ENCODE measurements around the gene ITLN1. TPM values are rescaled to one million over a fixed set of nuclear protein-coding genes. Genes with fewer than 3 reads are reported as not detected.
"Not testable (repeated sequence)": the region's sequence is repeated elsewhere in the genome, so short reads cannot be mapped to it uniquely, and the experiment has no call there.

ITLN1 gene
- total and polyA plus RNA-seq, 3 experiments from 2014 or later = not detected

DNA sequence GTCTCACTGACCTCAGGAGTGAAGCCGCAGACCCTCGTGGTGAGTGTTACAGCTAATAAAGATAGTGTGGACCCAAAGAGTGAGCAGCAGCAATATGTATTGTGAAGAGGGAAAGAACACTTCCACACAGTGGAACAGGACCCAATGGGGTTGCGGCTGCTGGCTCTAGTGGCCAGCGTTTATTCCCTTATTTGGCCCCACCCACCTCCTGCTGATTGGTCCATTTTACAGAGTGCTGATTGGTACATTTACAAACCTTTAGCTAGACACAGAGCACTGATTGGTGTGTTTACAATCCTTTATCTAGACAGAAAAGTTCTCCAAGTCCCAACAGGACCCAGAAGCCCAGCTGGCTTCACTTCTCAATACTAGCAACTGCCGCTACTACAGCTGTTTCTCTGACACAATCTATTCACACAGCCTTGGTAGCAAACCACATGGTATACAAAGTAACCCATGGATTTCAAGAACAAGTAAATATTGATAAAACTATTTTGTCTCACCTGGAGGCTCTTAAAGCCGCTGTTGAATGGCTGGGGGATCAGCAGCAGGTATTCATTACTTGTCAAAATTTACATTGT is 25.3 kb upstream of the ITLN1 start:
- Mint-ChIP-seq H3K36me3 (no peaks in the 10 kb centered on the region), H3K27me3 (no peaks in the 10 kb centered on the region), H3K27ac (no peak overlapping the region), H3K4me1 (no peaks in the 10 kb centered on the region), H3K4me3 (no peak overlapping the region), H3K9me3 (no peaks in the 10 kb centered on the region)
- Histone ChIP-seq H3K9me3 (ENCODE audit: low read length) (no peaks in the 10 kb centered on the region), H3K4me1 (ENCODE audit: insufficient read depth, low read length) (no peaks in the 10 kb centered on the region), H3K4me3 (ENCODE audit: low read length) (no peak overlapping the region), H3K27ac (ENCODE audit: low read depth, low read length) (no peak overlapping the region), H3K27me3 (ENCODE audit: insufficient read depth, low read length, poor library complexity, severe bottlenecking) (no peaks in the 10 kb centered on the region), H3K36me3 (ENCODE audit: insufficient read depth, low read length) (no peaks in the 10 kb centered on the region)
- ChIA-PET POLR2A (no interaction called here), CTCF (no interaction called here)
- no peak for DNase-seq

DNA sequence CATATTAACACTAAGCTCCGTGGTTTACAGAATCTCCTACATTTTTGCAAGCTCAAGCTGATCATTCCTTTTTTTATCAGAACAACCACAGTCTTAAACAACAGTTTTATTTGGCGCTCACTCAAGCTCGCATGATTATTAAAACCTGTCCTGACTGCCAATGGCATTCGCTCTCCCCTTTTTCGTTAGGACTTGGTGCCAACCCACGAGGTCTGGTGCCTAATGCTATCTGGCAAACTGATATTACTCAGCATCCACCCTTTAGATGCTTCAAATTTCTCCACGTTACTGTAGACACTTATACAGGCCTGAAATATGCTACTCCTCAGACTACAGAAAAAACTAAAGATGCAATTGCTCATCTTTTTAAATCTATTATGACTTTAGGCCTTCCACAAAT is 23.0 kb upstream of the ITLN1 start:
- no peaks in the 10 kb centered on the region for H3K9me3 ChIP-seq (ENCODE audit: low read length)
- ChIA-PET CTCF (interaction anchor here (1.5 kb wide), 1 partner anchor 9 kb away, joined by 4 read pairs; no protein-coding TSS in a partner anchor), POLR2A (no interaction called here)
- DNase-seq = no peak
- no peaks in the 10 kb centered on the region for H3K27me3 ChIP-seq (ENCODE audit: insufficient read depth, low read length, poor library complexity, severe bottlenecking)
- peak overlapping the region in 2 of 8 donors; percentile 8 to 12 for H3K27ac Mint-ChIP-seq
- no peak overlapping the region for H3K27ac ChIP-seq (ENCODE audit: low read depth, low read length)
- no peak overlapping the region for H3K4me3 ChIP-seq (ENCODE audit: low read length)
- H3K36me3 ChIP-seq (ENCODE audit: insufficient read depth, low read length) = no peaks in the 10 kb centered on the region
- H3K4me3 Mint-ChIP-seq = no peak overlapping the region
- no peaks in the 10 kb centered on the region for H3K9me3 Mint-ChIP-seq
- H3K4me1 ChIP-seq (ENCODE audit: insufficient read depth, low read length) = no peaks in the 10 kb centered on the region
- no peaks in the 10 kb centered on the region for H3K27me3 Mint-ChIP-seq
- no peaks in the 10 kb centered on the region for H3K36me3 Mint-ChIP-seq
- no peaks in the 10 kb centered on the region for H3K4me1 Mint-ChIP-seq

DNA sequence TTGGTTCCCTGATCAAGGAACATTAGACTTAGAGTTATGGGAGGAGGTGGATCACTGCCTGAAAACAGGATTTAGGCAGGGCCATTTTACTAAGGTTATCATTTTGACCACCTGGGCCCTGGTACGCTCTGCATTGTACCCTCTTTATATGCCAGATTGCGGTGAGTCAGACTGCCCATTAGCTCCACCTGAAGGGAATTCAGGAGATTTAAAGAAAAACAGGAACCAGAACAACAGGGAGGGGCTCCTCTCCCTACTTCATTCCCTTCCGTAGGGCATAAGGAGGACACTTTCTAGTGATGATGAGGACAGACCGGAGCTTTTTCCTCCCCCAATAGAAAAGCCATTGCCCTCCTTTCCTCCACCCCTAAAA is 20.6 kb upstream of the ITLN1 start:
- no peaks in the 10 kb centered on the region for H3K27me3 Mint-ChIP-seq
- no peaks in the 10 kb centered on the region for H3K4me1 Mint-ChIP-seq
- no peaks in the 10 kb centered on the region for H3K4me1 ChIP-seq (ENCODE audit: insufficient read depth, low read length)
- H3K4me3 Mint-ChIP-seq = no peak overlapping the region
- no peak for DNase-seq
- ChIA-PET CTCF (no interaction called here), POLR2A (no interaction called here)
- H3K36me3 ChIP-seq (ENCODE audit: insufficient read depth, low read length) = no peaks in the 10 kb centered on the region
- no peaks in the 10 kb centered on the region for H3K9me3 ChIP-seq (ENCODE audit: low read length)
- no peaks in the 10 kb centered on the region for H3K9me3 Mint-ChIP-seq
- no peak overlapping the region for H3K4me3 ChIP-seq (ENCODE audit: low read length)
- H3K36me3 Mint-ChIP-seq = peaks cover 0 to 2% (median 0%) of the 10 kb centered on the region in 3 donors
- no peak overlapping the region for H3K27ac ChIP-seq (ENCODE audit: low read depth, low read length)
- no peak overlapping the region for H3K27ac Mint-ChIP-seq
- no peaks in the 10 kb centered on the region for H3K27me3 ChIP-seq (ENCODE audit: insufficient read depth, low read length, poor library complexity, severe bottlenecking)

DNA sequence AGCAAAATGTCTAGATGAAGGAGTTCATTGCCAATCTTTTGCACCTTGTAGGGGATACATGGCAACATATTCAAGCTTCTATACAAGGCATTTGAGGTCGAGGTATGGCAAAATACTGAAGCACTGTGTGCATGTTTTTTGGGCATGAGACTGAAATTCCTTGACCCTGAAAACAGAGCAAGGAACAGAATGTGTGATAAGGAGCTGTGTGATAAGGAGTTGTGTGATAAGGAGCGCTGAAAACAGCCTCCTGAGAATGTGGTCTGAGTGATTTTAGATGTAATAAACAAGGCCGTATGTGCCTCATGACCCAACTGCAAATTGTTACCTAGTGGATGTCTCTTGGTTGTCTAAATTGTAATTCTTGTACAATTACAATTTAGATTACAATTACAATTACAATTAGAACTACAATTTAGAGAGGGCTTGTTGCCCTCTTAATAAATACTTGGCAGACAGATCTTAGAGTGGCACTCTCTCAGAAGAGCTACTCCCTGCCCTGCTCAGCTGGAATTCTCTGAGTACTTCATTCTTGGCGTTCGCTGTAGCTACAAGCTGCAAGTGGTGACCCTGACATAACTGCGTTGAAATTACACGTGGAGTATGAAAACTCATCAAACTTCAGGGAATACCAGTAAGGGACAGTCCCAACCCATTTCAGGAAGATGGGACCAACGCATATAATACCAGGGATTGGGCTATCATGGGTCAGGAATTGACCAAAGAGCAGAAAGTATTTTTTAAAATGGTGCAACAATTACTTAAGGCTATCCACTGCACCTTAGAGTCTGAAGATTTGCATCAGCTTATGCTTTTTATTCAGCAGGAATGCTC is 20.0 kb upstream of the ITLN1 start:
- Histone ChIP-seq H3K9me3 (ENCODE audit: low read length) (no peaks in the 10 kb centered on the region), H3K27ac (ENCODE audit: low read depth, low read length) (no peak overlapping the region), H3K4me3 (ENCODE audit: low read length) (no peak overlapping the region), H3K27me3 (ENCODE audit: insufficient read depth, low read length, poor library complexity, severe bottlenecking) (no peaks in the 10 kb centered on the region), H3K4me1 (ENCODE audit: insufficient read depth, low read length) (no peaks in the 10 kb centered on the region), H3K36me3 (ENCODE audit: insufficient read depth, low read length) (no peaks in the 10 kb centered on the region)
- ChIA-PET POLR2A (no interaction called here), CTCF (no interaction called here)
- no peaks in the 10 kb centered on the region for H3K27me3 Mint-ChIP-seq
- H3K36me3 Mint-ChIP-seq = peaks cover 0 to 8% (median 0%) of the 10 kb centered on the region in 3 donors
- DNase-seq = no peak
- H3K9me3 Mint-ChIP-seq = no peaks in the 10 kb centered on the region
- H3K4me1 Mint-ChIP-seq = no peaks in the 10 kb centered on the region
- no peak overlapping the region for H3K4me3 Mint-ChIP-seq
- peak overlapping the region in 1 of 8 donors; percentile 7 for H3K27ac Mint-ChIP-seq

DNA sequence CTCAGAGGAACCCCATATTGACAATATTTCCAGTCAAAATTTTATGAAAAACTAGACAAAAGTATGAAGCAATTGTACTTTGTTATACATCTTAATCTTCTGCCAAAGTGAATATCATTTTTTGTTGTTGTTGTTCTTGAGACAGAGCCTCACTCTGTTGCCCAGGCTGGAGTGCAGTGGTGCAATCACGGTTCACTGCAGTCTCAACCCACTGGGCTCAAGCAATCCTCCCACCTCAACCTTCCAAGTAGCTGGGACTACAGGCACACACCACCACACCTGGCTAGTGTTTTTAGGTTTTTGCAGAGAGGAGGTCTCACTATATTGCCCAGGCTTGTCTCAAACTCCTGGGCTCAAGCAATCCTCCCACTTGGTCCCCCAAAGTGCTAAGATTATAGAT is 17.3 kb upstream of the ITLN1 start:
- peak overlapping the region in 1 of 8 donors; percentile 11 for H3K27ac Mint-ChIP-seq
- DNase-seq; H3K27me3 Mint-ChIP-seq; H3K4me1 ChIP-seq (ENCODE audit: insufficient read depth, low read length); H3K36me3 ChIP-seq (ENCODE audit: insufficient read depth, low read length); H3K27me3 ChIP-seq (ENCODE audit: insufficient read depth, low read length, poor library complexity, severe bottlenecking); H3K9me3 Mint-ChIP-seq; POLR2A ChIA-PET; H3K4me3 Mint-ChIP-seq; H3K27ac ChIP-seq (ENCODE audit: low read depth, low read length); CTCF ChIA-PET; H3K9me3 ChIP-seq (ENCODE audit: low read length); H3K4me1 Mint-ChIP-seq; H3K4me3 ChIP-seq (ENCODE audit: low read length): not testable (repeated sequence)
- peaks cover 0 to 10% (median 0%) of the 10 kb centered on the region in 3 donors for H3K36me3 Mint-ChIP-seq

DNA sequence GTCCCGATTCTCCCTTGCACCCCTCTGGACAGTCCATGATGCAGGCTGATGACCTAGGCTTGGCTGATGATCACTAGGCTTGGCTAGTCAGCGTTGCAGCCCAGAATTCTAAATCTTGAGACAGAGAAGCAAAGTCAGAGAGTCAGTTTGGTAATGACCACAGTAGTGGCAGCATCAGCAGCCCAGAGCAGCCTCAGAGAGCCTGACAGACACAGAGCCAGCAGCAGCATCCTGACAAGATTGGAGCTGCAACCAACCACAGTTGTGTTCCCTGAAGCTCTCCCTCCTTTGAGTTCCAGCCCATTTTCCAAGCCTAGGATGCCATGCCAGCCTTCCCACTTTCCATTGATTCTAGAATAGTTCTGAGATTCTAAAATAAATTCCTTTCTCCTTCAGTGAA is 16.8 kb upstream of the ITLN1 start:
- Histone ChIP-seq H3K27me3 (ENCODE audit: insufficient read depth, low read length, poor library complexity, severe bottlenecking) (no peaks in the 10 kb centered on the region), H3K4me3 (ENCODE audit: low read length) (no peak overlapping the region), H3K36me3 (ENCODE audit: insufficient read depth, low read length) (no peaks in the 10 kb centered on the region), H3K4me1 (ENCODE audit: insufficient read depth, low read length) (no peaks in the 10 kb centered on the region), H3K27ac (ENCODE audit: low read depth, low read length) (no peak overlapping the region), H3K9me3 (ENCODE audit: low read length) (no peaks in the 10 kb centered on the region)
- no peaks in the 10 kb centered on the region for H3K4me1 Mint-ChIP-seq
- DNase-seq = no peak
- CTCF ChIA-PET = no interaction called here
- H3K27ac Mint-ChIP-seq = peak overlapping the region in 1 of 8 donors; percentile 11
- POLR2A ChIA-PET = no interaction called here
- peaks cover 0 to 10% (median 0%) of the 10 kb centered on the region in 3 donors for H3K36me3 Mint-ChIP-seq
- H3K4me3 Mint-ChIP-seq = no peak overlapping the region
- H3K27me3 Mint-ChIP-seq = peaks cover 0 to under 1% of the 10 kb centered on the region in 2 donors
- H3K9me3 Mint-ChIP-seq = peaks cover 0 to 4% (median 2%) of the 10 kb centered on the region in 5 donors

DNA sequence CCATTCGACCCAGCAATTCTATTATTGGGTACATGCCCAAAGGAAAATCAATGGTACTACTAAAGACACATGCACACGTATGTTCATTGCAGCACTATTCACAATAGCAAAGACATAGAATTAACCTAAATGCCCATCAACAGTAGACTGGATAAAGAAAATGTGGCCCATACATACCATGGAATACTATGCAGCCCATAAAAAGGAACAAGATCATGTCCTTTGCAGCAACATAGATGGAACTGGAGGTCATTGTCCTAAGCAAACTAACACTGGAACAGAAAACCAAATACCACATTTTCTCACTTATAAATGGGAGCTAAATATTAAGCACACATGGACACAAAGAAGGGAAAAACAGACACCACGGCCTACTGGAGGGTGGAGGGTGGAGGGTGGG is 15.7 kb upstream of the ITLN1 start:
- H3K9me3 Mint-ChIP-seq; H3K27me3 ChIP-seq (ENCODE audit: insufficient read depth, low read length, poor library complexity, severe bottlenecking); H3K27me3 Mint-ChIP-seq; POLR2A ChIA-PET; H3K4me1 Mint-ChIP-seq; H3K36me3 ChIP-seq (ENCODE audit: insufficient read depth, low read length); H3K27ac ChIP-seq (ENCODE audit: low read depth, low read length); H3K4me1 ChIP-seq (ENCODE audit: insufficient read depth, low read length); H3K9me3 ChIP-seq (ENCODE audit: low read length); H3K4me3 Mint-ChIP-seq; H3K4me3 ChIP-seq (ENCODE audit: low read length); CTCF ChIA-PET; DNase-seq; H3K27ac Mint-ChIP-seq: not testable (repeated sequence)
- peaks cover 0 to 10% (median 0%) of the 10 kb centered on the region in 3 donors for H3K36me3 Mint-ChIP-seq

DNA sequence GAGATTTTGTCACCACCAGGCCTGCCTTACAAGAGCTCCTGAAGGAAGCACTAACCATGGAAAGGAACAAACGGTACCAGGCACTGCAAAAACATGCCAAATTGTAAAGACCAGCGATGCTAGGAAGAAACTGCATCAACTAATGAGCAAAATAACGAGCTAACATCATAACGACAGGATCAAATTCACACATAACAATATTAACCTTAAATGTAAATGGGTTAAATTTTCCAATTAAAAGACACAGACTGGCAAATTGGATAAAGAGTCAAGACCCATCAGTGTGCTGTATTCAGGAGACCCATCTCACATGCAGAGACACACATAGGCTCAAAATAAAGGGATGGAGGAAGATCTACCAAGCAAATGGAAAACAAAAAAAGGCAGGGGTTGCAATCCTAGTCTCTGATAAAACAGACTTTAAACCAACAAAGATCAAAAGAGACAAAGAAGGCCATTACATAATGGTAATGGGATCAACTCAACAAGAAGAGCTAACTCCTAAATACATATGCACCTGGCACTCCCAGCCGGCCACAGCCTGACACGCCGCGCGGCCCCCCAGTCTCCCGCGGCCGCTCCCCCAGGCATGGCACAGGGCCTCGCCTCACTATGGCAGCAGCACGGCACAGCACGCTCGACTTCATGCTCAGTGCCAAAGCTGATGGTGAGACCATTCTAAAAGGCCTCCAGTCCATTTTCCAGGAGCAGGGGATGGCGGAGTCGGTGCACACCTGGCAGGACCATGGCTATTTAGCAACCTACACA is 9.6 kb upstream of the ITLN1 start:
- H3K36me3 Mint-ChIP-seq; H3K27ac Mint-ChIP-seq; DNase-seq; H3K36me3 ChIP-seq (ENCODE audit: insufficient read depth, low read length); H3K4me1 ChIP-seq (ENCODE audit: insufficient read depth, low read length); H3K27me3 ChIP-seq (ENCODE audit: insufficient read depth, low read length, poor library complexity, severe bottlenecking); CTCF ChIA-PET; H3K27ac ChIP-seq (ENCODE audit: low read depth, low read length); H3K4me1 Mint-ChIP-seq; H3K9me3 ChIP-seq (ENCODE audit: low read length); H3K4me3 Mint-ChIP-seq; H3K4me3 ChIP-seq (ENCODE audit: low read length); POLR2A ChIA-PET: not testable (repeated sequence)
- Mint-ChIP-seq H3K27me3 (peaks cover 17 to 35% of the 10 kb centered on the region in 2 donors), H3K9me3 (peaks cover 0 to 20% (median 9%) of the 10 kb centered on the region in 5 donors)
